HepG2 (cell line): ENCODE measurements around the gene CFAP70.

Source experiments
- CSRNP1 ChIP-seq: sonication (generic); formaldehyde crosslinking; IDR thresholded peaks from 2 replicates; pipeline ENCODE4 v1.8.1; 2023; ENCODE audit warnings: mild to moderate bottlenecking, missing genetic modification reagents
- CTCF ChIP-seq: sonication (generic); formaldehyde crosslinking; IDR thresholded peaks from 2 replicates; pipeline ENCODE4 v1.5.0; 2020; ENCODE audit warnings: mild to moderate bottlenecking, missing genetic modification reagents, moderate library complexity
- FOXP4 ChIP-seq: sonication (generic); formaldehyde crosslinking; IDR thresholded peaks from 2 replicates; pipeline ENCODE4 v1.4.0; 2020; ENCODE audit warnings: missing genetic modification reagents
- HNRNPLL ChIP-seq: fragments of 200-400 bp; formaldehyde crosslinking; IDR thresholded peaks from 2 replicates; pipeline ENCODE4 v1.6.1; 2017; ENCODE audit warnings: mild to moderate bottlenecking, low read depth, low read length; ENCODE audit not compliant: poor library complexity, severe bottlenecking
- MTA1 ChIP-seq: sonication (generic); formaldehyde crosslinking; IDR thresholded peaks from 2 replicates; pipeline ENCODE4 v1.4.0; 2020; ENCODE audit warnings: missing genetic modification reagents, mild to moderate bottlenecking, borderline replicate concordance
- MZF1 ChIP-seq: sonication (generic); formaldehyde crosslinking; IDR thresholded peaks from 2 replicates; pipeline ENCODE4 v1.8.1; 2023; ENCODE audit warnings: mild to moderate bottlenecking, missing genetic modification reagents, borderline replicate concordance
- NR2F1 ChIP-seq, 2 experiments: fragments of 450-650 bp in 1 of 2; formaldehyde crosslinking in 1 of 2; IDR thresholded peaks; 2 replicates each; pipeline versions ENCODE4 v1.5.0 to v1.6.1; 2016 to 2020; ENCODE audit warnings: mild to moderate bottlenecking in 1 of 2, missing compliant biosample characterization in 1 of 2, missing genetic modification reagents in 1 of 2, moderate library complexity in 1 of 2
- RAD21 ChIP-seq: fragments of 450-650 bp; formaldehyde crosslinking; IDR thresholded peaks from 2 replicates; pipeline ENCODE4 v1.5.0; 2020; ENCODE audit warnings: mild to moderate bottlenecking
- SP5 ChIP-seq: IDR thresholded peaks from 2 replicates; pipeline ENCODE4 v1.6.1; 2016; ENCODE audit warnings: low read depth, borderline replicate concordance
- ZNF549 ChIP-seq: sonication (generic); formaldehyde crosslinking; IDR thresholded peaks from 2 replicates; pipeline ENCODE4 v1.5.0; 2020; ENCODE audit warnings: missing genetic modification reagents
- ZNF710 ChIP-seq: sonication (generic); formaldehyde crosslinking; IDR thresholded peaks from 2 replicates; pipeline ENCODE4 v1.5.0; 2020; ENCODE audit warnings: mild to moderate bottlenecking, missing genetic modification reagents, borderline replicate concordance
- ZNF724P ChIP-seq: sonication (generic); formaldehyde crosslinking; IDR thresholded peaks from 2 replicates; pipeline ENCODE4 v1.8.0; 2022; ENCODE audit warnings: missing genetic modification reagents, borderline replicate concordance
- ZNF788 ChIP-seq: sonication (generic); formaldehyde crosslinking; IDR thresholded peaks from 2 replicates; pipeline ENCODE4 v1.5.0; 2020; ENCODE audit warnings: mild to moderate bottlenecking, missing genetic modification reagents, borderline replicate concordance
- ZZZ3 ChIP-seq: sonication (generic); formaldehyde crosslinking; IDR thresholded peaks from 2 replicates; pipeline ENCODE4 v1.4.0; 2020; ENCODE audit warnings: missing genetic modification reagents, mild to moderate bottlenecking, borderline replicate concordance

GRCh38 chr10:73220989-73221388, 137.7 kb downstream of the CFAP70 start:
- TF ChIP-seq SP5 (CRISPR knock-in tag): no peak
- no peak for TF ChIP-seq MTA1
- TF ChIP-seq CTCF (CRISPR knock-in tag): no peak
- TF ChIP-seq CSRNP1: no peak
- no peak for TF ChIP-seq NR2F1 (CRISPR knock-in tag; IDR thresholded peaks at IDR 0.05)
- no peak for TF ChIP-seq ZNF549 (CRISPR knock-in tag)
- TF ChIP-seq RAD21 (CRISPR knock-in tag): no peak
- no peak for TF ChIP-seq FOXP4 (CRISPR knock-in tag)
- no peak for TF ChIP-seq ZNF710 (CRISPR knock-in tag)
- TF ChIP-seq ZZZ3: no peak
- no peak for TF ChIP-seq ZNF788 (CRISPR knock-in tag)
- no peak for TF ChIP-seq MZF1 (CRISPR knock-in tag)
- no peak for TF ChIP-seq HNRNPLL
- no peak for TF ChIP-seq ZNF724P
